ENCODE measurements around the gene DEFB132. TPM values are rescaled to one million over a fixed set of nuclear protein-coding genes. Genes with fewer than 3 reads are reported as not detected.

The DEFB132 gene
- total and polyA plus RNA-seq, 2 of the 8 experiments (the other 6 are each of a cell fraction or from before 2014, with no cell fraction given): not detected

DNA sequence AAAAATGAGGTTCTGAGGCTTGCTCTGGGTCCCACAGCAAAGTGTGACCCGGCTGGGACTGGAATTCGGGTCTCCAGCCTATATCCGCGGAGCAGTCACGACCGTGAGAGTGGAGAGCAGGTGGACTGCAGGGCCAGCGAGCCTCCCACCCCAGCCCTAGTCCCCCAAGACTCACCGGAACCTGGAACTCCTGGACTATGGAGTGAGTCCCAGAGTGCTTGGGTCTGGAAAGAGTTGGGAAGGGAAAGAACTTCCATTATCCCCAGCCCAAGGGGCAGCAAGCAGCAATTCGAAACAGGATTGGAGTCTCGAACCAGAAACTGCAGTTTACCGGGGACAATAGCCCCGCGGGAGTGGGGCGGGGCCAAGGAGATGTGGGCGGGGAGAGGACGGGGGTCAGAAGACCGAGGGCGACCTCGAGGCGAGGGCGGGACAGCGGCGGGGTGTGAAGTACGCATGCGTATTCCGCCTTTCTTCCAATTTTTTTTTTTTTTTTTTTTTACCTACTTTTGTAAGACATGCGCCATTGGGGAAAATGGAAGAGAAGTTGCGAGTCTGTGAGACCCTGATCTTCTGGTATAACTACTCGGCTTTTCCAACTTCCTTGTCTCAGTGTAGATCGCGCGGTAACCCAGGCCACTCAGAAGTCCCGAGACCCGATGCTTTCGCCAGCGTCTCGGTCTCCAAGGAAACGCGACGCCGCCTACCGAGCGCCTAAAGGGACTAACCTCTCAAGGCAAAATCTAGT is 32.7 kb downstream of the DEFB132 start, which contains the start of gene C20orf96:
Gene C20orf96 (minus strand): TSS at position 667 of the 748 bp plus-strand sequence. CDS start 140 bp downstream, at position 527.
- FAIRE-seq: peak; percentile 42
- peaks cover 0 to 4% of the 10 kb centered on the region in 2 experiments; a peak in 1 of 4 replicates for H3K79me2 ChIP-seq (ENCODE audit: control insufficient read depth in 1 of 2, insufficient read depth in 2 of 2, low read length in 2 of 2)
- TF ChIP-seq, protein P1, sequence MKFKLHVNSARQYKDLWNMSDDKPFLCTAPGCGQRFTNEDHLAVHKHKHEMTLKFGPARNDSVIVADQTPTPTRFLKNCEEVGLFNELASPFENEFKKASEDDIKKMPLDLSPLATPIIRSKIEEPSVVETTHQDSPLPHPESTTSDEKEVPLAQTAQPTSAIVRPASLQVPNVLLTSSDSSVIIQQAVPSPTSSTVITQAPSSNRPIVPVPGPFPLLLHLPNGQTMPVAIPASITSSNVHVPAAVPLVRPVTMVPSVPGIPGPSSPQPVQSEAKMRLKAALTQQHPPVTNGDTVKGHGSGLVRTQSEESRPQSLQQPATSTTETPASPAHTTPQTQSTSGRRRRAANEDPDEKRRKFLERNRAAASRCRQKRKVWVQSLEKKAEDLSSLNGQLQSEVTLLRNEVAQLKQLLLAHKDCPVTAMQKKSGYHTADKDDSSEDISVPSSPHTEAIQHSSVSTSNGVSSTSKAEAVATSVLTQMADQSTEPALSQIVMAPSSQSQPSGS (IDR thresholded peaks at IDR 0.05; ENCODE audit: low read length): no peak
- TF ChIP-seq CBX8 (IDR thresholded peaks at IDR 0.05; ENCODE audit: borderline replicate concordance, low read depth, low read length) (no peak), BRCA1 (IDR thresholded peaks at IDR 0.05; ENCODE audit: low read depth, low read length) (peak; percentile 61), CHD1 (IDR thresholded peaks at IDR 0.05; ENCODE audit: low read depth, low read length) (no peak), HDAC6 (IDR thresholded peaks at IDR 0.05; ENCODE audit: low read depth, low read length) (no peak), KDM5A (IDR thresholded peaks at IDR 0.05; ENCODE audit: low read length) (no peak), SIRT6 (IDR thresholded peaks at IDR 0.05; ENCODE audit: low read length) (no peak), EP300 (IDR thresholded peaks at IDR 0.05; ENCODE audit: borderline replicate concordance in 1 of 2, low read depth in 2 of 2, low read length in 2 of 2) (no peak), ZNF274 (IDR thresholded peaks at IDR 0.05; ENCODE audit: borderline replicate concordance, extremely low read depth, low read length) (no peak), TAF1 (IDR thresholded peaks at IDR 0.05; ENCODE audit: low read depth, low read length) (peak; percentile 53; the same call in 1 of the 2 replicates)

More for the DNA sequence above, 32.7 kb downstream of the DEFB132 start, which contains the start of gene C20orf96:
- Histone ChIP-seq H2BK15ac (ENCODE audit: low read length) (peak within 1 kb of the TSS; percentile 96), H3K9ac (replicated peaks in 1 of 4; ENCODE audit: extremely low read depth in 1 of 4, low read depth in 3 of 4, low read length in 3 of 4) (peak within 1 kb of the TSS; percentile 64 to 77 (median 70)), H3K18ac (ENCODE audit: extremely low read depth, low read length) (peak within 1 kb of the TSS; percentile 68; the same call in 1 of the 2 replicates), H4K91ac (replicated peaks; ENCODE audit: insufficient read length, low read length) (peak within 1 kb of the TSS; percentile 56), H4K8ac (ENCODE audit: extremely low read depth, insufficient read depth, low read length) (peak within 1 kb of the TSS; percentile 63; the same call in 1 of the 2 replicates), H4K20me1 (replicated peaks in 1 of 2; ENCODE audit: control insufficient read depth in 1 of 2, insufficient read depth in 2 of 2, low read length in 2 of 2) (no peaks in the 10 kb centered on the region), H3K4me2 (ENCODE audit: insufficient read depth in 1 of 2, low read depth in 2 of 2, low read length in 2 of 2) (peak within 1 kb of the TSS; percentile 72 to 79), H3K23ac (ENCODE audit: insufficient read length) (no peak within 1 kb of the TSS), H3K9me3 (ENCODE audit: insufficient read depth in 2 of 2, low read depth in 1 of 2, low read length in 1 of 2) (no peaks in the 10 kb centered on the region), H3K4me1 (replicated peaks in 1 of 4; ENCODE audit: control insufficient read depth in 3 of 4, insufficient read depth in 4 of 4, low read length in 3 of 4) (peaks cover 0 to 5% (median 4%) of the 10 kb centered on the region in 4 experiments; a peak in 5 of 7 replicates), H3K27me3 (replicated peaks in 1 of 4; ENCODE audit: control insufficient read depth in 3 of 4, extremely low read depth in 1 of 4, insufficient read depth in 3 of 4, low read length in 3 of 4) (peaks cover 0 to 2% (median 0%) of the 10 kb centered on the region in 4 experiments; a peak in 1 of 7 replicates), H2BK5ac (ENCODE audit: low read depth, low read length) (peak within 1 kb of the TSS; percentile 61; the same call in 1 of the 2 replicates), H2BK20ac (ENCODE audit: low read length) (peak within 1 kb of the TSS; percentile 72), H2BK120ac (replicated peaks; ENCODE audit: low read depth, low read length) (no peak within 1 kb of the TSS), H3K27ac (ENCODE audit: low read depth, low read length) (0 out of 2 replicates have a peak within 1 kb of the TSS, but pooled peaks have one; percentile 47), H2AK5ac (ENCODE audit: low read depth, low read length) (no peak within 1 kb of the TSS), H4K5ac (ENCODE audit: insufficient read length, low read depth, low read length) (peak within 1 kb of the TSS; percentile 53), H3K14ac (ENCODE audit: insufficient read length) (no peak within 1 kb of the TSS), H3K36me3 (ENCODE audit: control insufficient read depth in 2 of 4, insufficient read depth in 4 of 4, low read length in 3 of 4) (no peaks in the 10 kb centered on the region), H3K56ac (replicated peaks; ENCODE audit: insufficient read length, low read depth, low read length) (no peak within 1 kb of the TSS), H2BK12ac (ENCODE audit: low read depth, low read length) (peak within 1 kb of the TSS; percentile 32; the same call in 1 of the 2 replicates), H3K23me2 (ENCODE audit: low read depth, low read length) (peaks cover 5% of the 10 kb centered on the region), H3K4me3 (ENCODE audit: extremely low read depth in 1 of 4, insufficient read depth in 2 of 4, low read depth in 3 of 4, low read length in 4 of 4) (peak within 1 kb of the TSS; percentile 74 to 94 (median 84)), H3K4ac (replicated peaks; ENCODE audit: insufficient read length, low read depth, low read length) (no peak within 1 kb of the TSS), H2AFZ (ENCODE audit: low read length) (peak within 1 kb of the TSS; percentile 91), H3K79me1 (ENCODE audit: low read depth, low read length) (no peaks in the 10 kb centered on the region)
- 3% methylated on average over 38 of the region's 43 CpGs; no CpG with 5 or more reads in 1 of the 2 experiments for WGBS, 2 experiments (ENCODE audit: extremely low coverage in 1 of 2, insufficient coverage in 1 of 2, insufficient read length in 1 of 2, insufficient replicate concordance in 2 of 2, low coverage in 1 of 2, low lambda C conversion rate in 2 of 2, missing lambda C conversion rate in 1 of 2)
- peak in 1 of 2 experiments; percentile 97 for DNase-seq (ENCODE audit: low read depth in 1 of 2, low spot score in 2 of 2)
- POLR2A ChIA-PET (ENCODE audit: partially characterized antibody): interaction anchor here (1.6 to 1.7 kb wide), 2 partner anchors 9 to 12 kb away, joined by 4 to 5 read pairs; no protein-coding TSS in a partner anchor
- CTCF ChIA-PET (ENCODE audit: partially characterized antibody): no interaction called here
